ENCODE results near the gene PXK. TPM values are rescaled to one million over a fixed set of nuclear protein-coding genes. Genes with fewer than 3 reads are reported as not detected.
"Not testable (repeated sequence)": the region's sequence is repeated elsewhere in the genome, so short reads cannot be mapped to it uniquely, and the experiment has no call there.

Gene PXK
- total and polyA plus RNA-seq, 2 donors from 2014 or later: 21.6 to 24.8 TPM

- Histone ChIP-seq H3K9ac (ENCODE audit: low read length in 3 of 3) (no peak overlapping the region), H3K4me1 (ENCODE audit: control insufficient read depth in 2 of 3, insufficient read depth in 2 of 3, low read depth in 1 of 3, low read length in 3 of 3) (no peaks in the 10 kb centered on the region), H3K36me3 (ENCODE audit: control insufficient read depth in 2 of 3, insufficient read depth in 3 of 3, low read length in 3 of 3) (peaks cover 0 to 27% (median 24%) of the 10 kb centered on the region in 3 donors), H3K9me3 (ENCODE audit: control insufficient read depth in 2 of 3, insufficient read depth in 1 of 3, low read length in 3 of 3) (no peaks in the 10 kb centered on the region), H3K27ac (ENCODE audit: low read depth in 2 of 2, low read length in 2 of 2) (no peak overlapping the region), H3K4me3 (ENCODE audit: low read length in 3 of 3) (no peak overlapping the region), H3K27me3 (ENCODE audit: control insufficient read depth, insufficient read depth, low read length) (no peaks in the 10 kb centered on the region)
- intact Hi-C loops (cut with DNase I): no loop called here
- FAIRE-seq: no peak
- TF ChIP-seq, protein P1, sequence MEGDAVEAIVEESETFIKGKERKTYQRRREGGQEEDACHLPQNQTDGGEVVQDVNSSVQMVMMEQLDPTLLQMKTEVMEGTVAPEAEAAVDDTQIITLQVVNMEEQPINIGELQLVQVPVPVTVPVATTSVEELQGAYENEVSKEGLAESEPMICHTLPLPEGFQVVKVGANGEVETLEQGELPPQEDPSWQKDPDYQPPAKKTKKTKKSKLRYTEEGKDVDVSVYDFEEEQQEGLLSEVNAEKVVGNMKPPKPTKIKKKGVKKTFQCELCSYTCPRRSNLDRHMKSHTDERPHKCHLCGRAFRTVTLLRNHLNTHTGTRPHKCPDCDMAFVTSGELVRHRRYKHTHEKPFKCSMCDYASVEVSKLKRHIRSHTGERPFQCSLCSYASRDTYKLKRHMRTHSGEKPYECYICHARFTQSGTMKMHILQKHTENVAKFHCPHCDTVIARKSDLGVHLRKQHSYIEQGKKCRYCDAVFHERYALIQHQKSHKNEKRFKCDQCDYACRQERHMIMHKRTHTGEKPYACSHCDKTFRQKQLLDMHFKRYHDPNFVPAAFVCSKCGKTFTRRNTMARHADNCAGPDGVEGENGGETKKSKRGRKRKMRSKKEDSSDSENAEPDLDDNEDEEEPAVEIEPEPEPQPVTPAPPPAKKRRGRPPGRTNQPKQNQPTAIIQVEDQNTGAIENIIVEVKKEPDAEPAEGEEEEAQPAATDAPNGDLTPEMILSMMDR (IDR thresholded peaks at IDR 0.05; ENCODE audit: borderline replicate concordance, extremely low read depth, insufficient read depth): no peak
- no peak for DNase-seq
Observed at GRCh38 chr3:58288011-58288728, 44.5 kb upstream of the PXK start.

DNA sequence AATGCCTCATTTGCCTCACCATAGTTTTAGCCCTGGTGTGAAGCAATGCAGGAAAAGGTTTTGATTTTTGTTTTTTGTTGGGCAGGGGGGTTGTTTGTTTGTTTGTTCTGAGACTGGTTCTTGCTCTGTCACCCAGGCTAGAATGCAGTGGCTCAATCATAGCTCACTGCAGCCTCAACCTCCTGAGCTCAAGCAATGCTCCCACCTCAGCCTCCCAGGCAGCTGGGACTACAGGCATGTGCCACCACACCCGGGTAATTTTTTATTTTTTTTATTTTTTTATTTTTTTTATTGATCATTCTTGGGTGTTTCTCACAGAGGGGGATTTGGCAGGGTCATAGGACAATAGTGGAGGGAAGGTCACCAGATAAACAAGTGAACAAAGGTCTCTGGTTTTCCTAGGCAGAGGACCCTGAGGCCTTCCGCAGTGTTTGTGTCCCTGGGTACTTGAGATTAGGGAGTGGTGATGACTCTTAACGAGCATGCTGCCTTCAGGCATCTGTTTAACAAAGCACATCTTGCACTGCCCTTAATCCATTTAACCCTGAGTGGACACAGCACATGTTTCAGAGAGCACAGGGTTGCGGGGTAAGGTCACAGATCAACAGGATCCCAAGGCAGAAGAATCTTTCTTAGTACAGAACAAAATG is 43.6 kb upstream of the PXK start:
- H3K9ac ChIP-seq (ENCODE audit: low read length in 3 of 3); FAIRE-seq; H3K27me3 ChIP-seq (ENCODE audit: control insufficient read depth, insufficient read depth, low read length); intact Hi-C loops (cut with DNase I); H3K27ac ChIP-seq (ENCODE audit: low read depth in 2 of 2, low read length in 2 of 2); H3K4me3 ChIP-seq (ENCODE audit: low read length in 3 of 3); H3K9me3 ChIP-seq (ENCODE audit: control insufficient read depth in 2 of 3, insufficient read depth in 1 of 3, low read length in 3 of 3); DNase-seq; H3K4me1 ChIP-seq (ENCODE audit: control insufficient read depth in 2 of 3, insufficient read depth in 2 of 3, low read depth in 1 of 3, low read length in 3 of 3): not testable (repeated sequence)
- H3K36me3 ChIP-seq (ENCODE audit: control insufficient read depth in 2 of 3, insufficient read depth in 3 of 3, low read length in 3 of 3): peaks cover 0 to 19% (median 16%) of the 10 kb centered on the region in 3 donors

GRCh38 chr3:58290446-58290845 is 42.2 kb upstream of the PXK start:
- H3K27ac ChIP-seq (ENCODE audit: low read depth in 2 of 2, low read length in 2 of 2); FAIRE-seq; H3K27me3 ChIP-seq (ENCODE audit: control insufficient read depth, insufficient read depth, low read length); H3K9ac ChIP-seq (ENCODE audit: low read length in 3 of 3); H3K9me3 ChIP-seq (ENCODE audit: control insufficient read depth in 2 of 3, insufficient read depth in 1 of 3, low read length in 3 of 3); H3K4me3 ChIP-seq (ENCODE audit: low read length in 3 of 3); intact Hi-C loops (cut with DNase I); DNase-seq; H3K4me1 ChIP-seq (ENCODE audit: control insufficient read depth in 2 of 3, insufficient read depth in 2 of 3, low read depth in 1 of 3, low read length in 3 of 3): not testable (repeated sequence)
- peaks cover 0 to 11% (median 11%) of the 10 kb centered on the region in 3 donors for H3K36me3 ChIP-seq (ENCODE audit: control insufficient read depth in 2 of 3, insufficient read depth in 3 of 3, low read length in 3 of 3)

DNA sequence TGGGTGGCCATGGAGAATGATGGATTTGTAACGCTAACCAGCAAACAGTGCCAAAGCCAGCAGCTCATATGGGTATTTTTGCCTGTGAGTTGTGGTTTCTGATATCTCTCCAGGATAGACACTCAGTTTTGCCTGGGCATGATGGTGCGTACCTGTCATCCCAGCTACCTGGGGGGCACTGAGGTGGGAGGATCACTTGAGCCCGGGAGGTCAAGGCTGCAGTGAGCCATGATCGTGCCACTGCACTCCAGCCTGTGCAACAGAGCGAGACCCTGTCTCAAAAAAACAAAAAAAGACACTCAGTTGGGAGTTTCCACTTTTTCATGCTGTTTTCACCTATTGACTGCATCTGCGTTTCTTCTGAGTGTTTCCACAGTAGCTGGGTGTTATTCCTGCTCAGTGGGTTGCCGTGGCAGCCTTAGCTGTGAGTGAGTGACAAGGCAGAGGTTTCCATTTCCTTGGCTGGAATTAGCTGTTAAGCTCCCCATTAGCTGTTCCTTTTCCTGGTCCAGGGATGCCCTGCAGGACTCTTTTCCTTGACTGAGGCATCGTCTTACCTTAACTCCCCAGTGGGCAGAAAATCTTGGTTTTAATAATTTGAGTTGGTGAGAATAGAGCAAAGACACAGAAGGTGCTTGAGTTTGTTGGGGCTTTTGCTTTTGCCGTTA is 40.9 kb upstream of the PXK start:
- Histone ChIP-seq H3K27ac (ENCODE audit: low read depth in 2 of 2, low read length in 2 of 2) (no peak overlapping the region), H3K27me3 (ENCODE audit: control insufficient read depth, insufficient read depth, low read length) (no peaks in the 10 kb centered on the region), H3K9me3 (ENCODE audit: control insufficient read depth in 2 of 3, insufficient read depth in 1 of 3, low read length in 3 of 3) (no peaks in the 10 kb centered on the region), H3K4me1 (ENCODE audit: control insufficient read depth in 2 of 3, insufficient read depth in 2 of 3, low read depth in 1 of 3, low read length in 3 of 3) (peaks cover 0 to 7% (median 6%) of the 10 kb centered on the region in 3 donors), H3K4me3 (ENCODE audit: low read length in 3 of 3) (no peak overlapping the region), H3K9ac (ENCODE audit: low read length in 3 of 3) (no peak overlapping the region), H3K36me3 (ENCODE audit: control insufficient read depth in 2 of 3, insufficient read depth in 3 of 3, low read length in 3 of 3) (peaks cover 0 to 11% (median 7%) of the 10 kb centered on the region in 3 donors)
- FAIRE-seq (no peak), DNase-seq (no peak)
- intact Hi-C loops (cut with DNase I): no loop called here
- TF ChIP-seq, protein P1 (IDR thresholded peaks at IDR 0.05; ENCODE audit: borderline replicate concordance, extremely low read depth, insufficient read depth): no peak

Data from kidney (tissue), 14 donors.